ENCODE measurements around the gene RIN3.

GRCh38 chr14:92651758-92652406, 138.3 kb downstream of the RIN3 start:
- no peak for TF ChIP-seq CTCF (IDR thresholded peaks at IDR 0.05)
- TF ChIP-seq POLR2AphosphoS5 (IDR thresholded peaks at IDR 0.05): no peak

Data from prostate gland (tissue), 2 donors.